Measurements from ENCODE around the gene TCHP. TPM values are rescaled to one million over a fixed set of nuclear protein-coding genes. Genes with fewer than 3 reads are reported as not detected.

The TCHP gene
- total RNA-seq, 2 donors from 2014 or later, result 26.1 to 31.9 TPM

- no peak for DNase-seq
- no peaks in the 10 kb centered on the region for H3K27me3 ChIP-seq (ENCODE audit: control insufficient read depth, insufficient read depth, low read length, poor library complexity, severe bottlenecking)
- H3K9me3 ChIP-seq (ENCODE audit: control insufficient read depth, low read length), result no peaks in the 10 kb centered on the region
- WGBS, 2 experiments (ENCODE audit: insufficient coverage in 1 of 2, insufficient read length in 1 of 2), result 92% methylated on average over 5 of the region's 5 CpGs
- H3K27me3 Mint-ChIP-seq (ENCODE audit: insufficient read depth), result no peaks in the 10 kb centered on the region
- H3K4me1 Mint-ChIP-seq, result peaks cover 14% of the 10 kb centered on the region
- TF ChIP-seq, protein P1, sequence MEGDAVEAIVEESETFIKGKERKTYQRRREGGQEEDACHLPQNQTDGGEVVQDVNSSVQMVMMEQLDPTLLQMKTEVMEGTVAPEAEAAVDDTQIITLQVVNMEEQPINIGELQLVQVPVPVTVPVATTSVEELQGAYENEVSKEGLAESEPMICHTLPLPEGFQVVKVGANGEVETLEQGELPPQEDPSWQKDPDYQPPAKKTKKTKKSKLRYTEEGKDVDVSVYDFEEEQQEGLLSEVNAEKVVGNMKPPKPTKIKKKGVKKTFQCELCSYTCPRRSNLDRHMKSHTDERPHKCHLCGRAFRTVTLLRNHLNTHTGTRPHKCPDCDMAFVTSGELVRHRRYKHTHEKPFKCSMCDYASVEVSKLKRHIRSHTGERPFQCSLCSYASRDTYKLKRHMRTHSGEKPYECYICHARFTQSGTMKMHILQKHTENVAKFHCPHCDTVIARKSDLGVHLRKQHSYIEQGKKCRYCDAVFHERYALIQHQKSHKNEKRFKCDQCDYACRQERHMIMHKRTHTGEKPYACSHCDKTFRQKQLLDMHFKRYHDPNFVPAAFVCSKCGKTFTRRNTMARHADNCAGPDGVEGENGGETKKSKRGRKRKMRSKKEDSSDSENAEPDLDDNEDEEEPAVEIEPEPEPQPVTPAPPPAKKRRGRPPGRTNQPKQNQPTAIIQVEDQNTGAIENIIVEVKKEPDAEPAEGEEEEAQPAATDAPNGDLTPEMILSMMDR (conservative IDR thresholded peaks at IDR 0.05), result no peak
- no peak overlapping the region for H3K4me3 Mint-ChIP-seq
- H3K36me3 Mint-ChIP-seq (ENCODE audit: low read depth), result peaks cover 65% of the 10 kb centered on the region
- no peaks in the 10 kb centered on the region for H3K9me3 Mint-ChIP-seq
- H3K4me3 ChIP-seq (ENCODE audit: low read length), result no peak overlapping the region
- H3K9ac ChIP-seq (ENCODE audit: extremely low read depth, low read length, poor library complexity, severe bottlenecking), result no peak overlapping the region
- H3K4me1 ChIP-seq (ENCODE audit: control insufficient read depth, insufficient read depth, low read length), result peaks cover 4% of the 10 kb centered on the region
- peak overlapping the region; percentile 3 for H3K27ac Mint-ChIP-seq
- H3K36me3 ChIP-seq (ENCODE audit: control insufficient read depth, insufficient read depth, low read length), result peaks cover 73% of the 10 kb centered on the region
- no peak overlapping the region for H3K27ac ChIP-seq (ENCODE audit: low read depth, low read length)
Observed at GRCh38 chr12:109951136-109951535, 51.1 kb downstream of the TCHP start.

DNA sequence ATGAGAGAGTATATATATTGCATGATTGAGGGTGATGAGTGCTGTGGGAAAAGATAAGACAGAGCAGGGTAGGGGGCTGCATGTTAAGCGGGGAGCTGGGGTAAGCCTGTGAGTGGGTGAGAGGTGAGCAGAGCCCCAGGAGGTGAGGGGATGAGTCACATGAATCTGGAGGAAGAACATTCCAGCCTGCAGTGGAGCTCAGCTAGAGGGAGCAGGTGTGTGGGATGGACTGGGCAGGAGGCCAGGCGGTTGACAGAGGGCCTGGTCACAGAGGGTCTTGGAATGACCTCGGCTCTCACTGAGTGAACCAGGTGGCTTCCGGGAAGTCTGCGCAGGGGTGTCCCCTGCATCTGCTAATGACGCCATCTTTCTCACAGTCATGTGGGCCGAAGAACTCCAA is 51.7 kb downstream of the TCHP start:
- no peak overlapping the region for H3K4me3 ChIP-seq (ENCODE audit: low read length)
- Mint-ChIP-seq H3K9me3 (no peaks in the 10 kb centered on the region), H3K4me1 (peaks cover 10% of the 10 kb centered on the region), H3K4me3 (no peak overlapping the region), H3K27ac (peak overlapping the region; percentile 6), H3K36me3 (ENCODE audit: low read depth) (peaks cover 66% of the 10 kb centered on the region), H3K27me3 (ENCODE audit: insufficient read depth) (no peaks in the 10 kb centered on the region)
- peaks cover 1% of the 10 kb centered on the region for H3K4me1 ChIP-seq (ENCODE audit: control insufficient read depth, insufficient read depth, low read length)
- H3K27me3 ChIP-seq (ENCODE audit: control insufficient read depth, insufficient read depth, low read length, poor library complexity, severe bottlenecking), result no peaks in the 10 kb centered on the region
- DNase-seq, result peak; percentile 84
- no peak overlapping the region for H3K27ac ChIP-seq (ENCODE audit: low read depth, low read length)
- H3K36me3 ChIP-seq (ENCODE audit: control insufficient read depth, insufficient read depth, low read length), result peaks cover 75% of the 10 kb centered on the region
- no peaks in the 10 kb centered on the region for H3K9me3 ChIP-seq (ENCODE audit: control insufficient read depth, low read length)
- no peak overlapping the region for H3K9ac ChIP-seq (ENCODE audit: extremely low read depth, low read length, poor library complexity, severe bottlenecking)
- 90 to 95% methylated on average over 6 to 7 of the region's 7 CpGs for WGBS, 2 experiments (ENCODE audit: insufficient coverage in 1 of 2, insufficient read length in 1 of 2)
- TF ChIP-seq, protein P1 (conservative IDR thresholded peaks at IDR 0.05), result no peak

DNA sequence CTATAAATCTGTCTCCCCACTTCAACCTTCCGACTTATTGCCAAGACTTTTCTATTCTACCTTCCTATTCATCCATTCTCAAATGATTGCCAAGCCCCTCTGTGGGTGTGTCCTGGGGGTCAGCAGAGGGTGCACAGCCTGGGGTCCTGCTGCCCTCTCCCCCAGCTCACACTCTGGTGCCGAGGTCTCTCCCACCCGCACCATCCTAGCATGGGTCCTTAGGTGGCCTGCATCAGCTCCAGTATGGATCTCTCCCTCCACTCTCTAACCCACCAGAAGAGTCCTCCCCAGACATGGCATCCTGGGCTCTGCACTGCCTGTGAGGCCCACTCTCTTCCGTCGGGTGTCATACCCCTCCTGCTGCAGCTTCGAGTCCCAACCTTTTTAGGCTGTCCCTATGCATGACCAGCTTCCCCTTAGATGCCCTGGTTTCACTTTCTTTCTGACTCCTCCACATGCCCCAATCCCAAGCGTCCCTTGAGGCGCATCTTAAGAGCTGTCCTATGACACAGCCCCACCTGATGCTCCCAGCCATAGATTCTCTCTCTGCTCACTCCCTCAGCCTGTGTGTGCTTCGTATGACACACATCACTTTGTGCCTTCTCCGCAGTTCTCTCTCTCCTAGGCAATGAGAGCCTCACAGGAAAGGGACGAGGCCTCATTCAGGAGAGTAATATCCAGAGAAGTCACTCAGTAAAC is 52.2 kb downstream of the TCHP start:
- H3K9ac ChIP-seq (ENCODE audit: extremely low read depth, low read length, poor library complexity, severe bottlenecking), result no peak overlapping the region
- TF ChIP-seq, protein P1 (conservative IDR thresholded peaks at IDR 0.05), result no peak
- WGBS, 2 experiments (ENCODE audit: insufficient coverage in 1 of 2, insufficient read length in 1 of 2), result 95 to 98% methylated on average over 8 to 11 of the region's 11 CpGs
- Mint-ChIP-seq H3K9me3 (no peaks in the 10 kb centered on the region), H3K36me3 (ENCODE audit: low read depth) (peaks cover 64% of the 10 kb centered on the region), H3K27ac (peak overlapping the region; percentile 35), H3K4me1 (peaks cover 4% of the 10 kb centered on the region), H3K4me3 (no peak overlapping the region), H3K27me3 (ENCODE audit: insufficient read depth) (no peaks in the 10 kb centered on the region)
- H3K4me3 ChIP-seq (ENCODE audit: low read length), result no peak overlapping the region
- H3K4me1 ChIP-seq (ENCODE audit: control insufficient read depth, insufficient read depth, low read length), result no peaks in the 10 kb centered on the region
- H3K36me3 ChIP-seq (ENCODE audit: control insufficient read depth, insufficient read depth, low read length), result peaks cover 73% of the 10 kb centered on the region
- DNase-seq, result no peak
- no peaks in the 10 kb centered on the region for H3K27me3 ChIP-seq (ENCODE audit: control insufficient read depth, insufficient read depth, low read length, poor library complexity, severe bottlenecking)
- no peak overlapping the region for H3K27ac ChIP-seq (ENCODE audit: low read depth, low read length)
- no peaks in the 10 kb centered on the region for H3K9me3 ChIP-seq (ENCODE audit: control insufficient read depth, low read length)
